ENCODE measurements around the gene PRKAG2. TPM values are rescaled to one million over a fixed set of nuclear protein-coding genes. Genes with fewer than 3 reads are reported as not detected.

The PRKAG2 gene
- polyA plus RNA-seq, 1 of the 3 experiments (the other 2 are of a cell fraction) = 51.6 TPM

GRCh38 chr7:151719897-151720242, 157.0 kb downstream of the PRKAG2 start (continued):
- TF ChIP-seq, protein P1, sequence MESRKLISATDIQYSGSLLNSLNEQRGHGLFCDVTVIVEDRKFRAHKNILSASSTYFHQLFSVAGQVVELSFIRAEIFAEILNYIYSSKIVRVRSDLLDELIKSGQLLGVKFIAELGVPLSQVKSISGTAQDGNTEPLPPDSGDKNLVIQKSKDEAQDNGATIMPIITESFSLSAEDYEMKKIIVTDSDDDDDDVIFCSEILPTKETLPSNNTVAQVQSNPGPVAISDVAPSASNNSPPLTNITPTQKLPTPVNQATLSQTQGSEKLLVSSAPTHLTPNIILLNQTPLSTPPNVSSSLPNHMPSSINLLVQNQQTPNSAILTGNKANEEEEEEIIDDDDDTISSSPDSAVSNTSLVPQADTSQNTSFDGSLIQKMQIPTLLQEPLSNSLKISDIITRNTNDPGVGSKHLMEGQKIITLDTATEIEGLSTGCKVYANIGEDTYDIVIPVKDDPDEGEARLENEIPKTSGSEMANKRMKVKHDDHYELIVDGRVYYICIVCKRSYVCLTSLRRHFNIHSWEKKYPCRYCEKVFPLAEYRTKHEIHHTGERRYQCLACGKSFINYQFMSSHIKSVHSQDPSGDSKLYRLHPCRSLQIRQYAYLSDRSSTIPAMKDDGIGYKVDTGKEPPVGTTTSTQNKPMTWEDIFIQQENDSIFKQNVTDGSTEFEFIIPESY (IDR thresholded peaks at IDR 0.05; ENCODE audit: borderline replicate concordance, low read depth) = no peak
- TF ChIP-seq EP300 (IDR thresholded peaks at IDR 0.05; ENCODE audit: borderline replicate concordance in 1 of 2, low read depth in 1 of 2, low read length in 1 of 2) (no peak), TAF1 (IDR thresholded peaks at IDR 0.05; ENCODE audit: borderline replicate concordance, low read depth, low read length) (no peak), NFIC (IDR thresholded peaks at IDR 0.05; ENCODE audit: borderline replicate concordance) (no peak), RFX5 (IDR thresholded peaks at IDR 0.05; ENCODE audit: low read length) (no peak), GABPA (IDR thresholded peaks at IDR 0.05; ENCODE audit: low read depth) (no peak)

GRCh38 chr7:151719031-151719896, 157.7 kb downstream of the PRKAG2 start:
- TF ChIP-seq POLR2AphosphoS5 (IDR thresholded peaks at IDR 0.05; ENCODE audit: low read depth, low read length) (no peak), TEAD4 (IDR thresholded peaks at IDR 0.05; ENCODE audit: borderline replicate concordance, insufficient read depth) (no peak), FOXM1 (IDR thresholded peaks at IDR 0.05; ENCODE audit: low read depth) (no peak), USF1 (IDR thresholded peaks at IDR 0.05; ENCODE audit: borderline replicate concordance, low read depth) (no peak), ELF1 (IDR thresholded peaks at IDR 0.05) (no peak), FOSL2 (IDR thresholded peaks at IDR 0.05; ENCODE audit: borderline replicate concordance, low read depth) (no peak), TCF12 (IDR thresholded peaks at IDR 0.05) (no peak), JUND (IDR thresholded peaks at IDR 0.05) (no peak)
- TF ChIP-seq, protein P1 (IDR thresholded peaks at IDR 0.05; ENCODE audit: borderline replicate concordance, low read depth) = no peak
- Histone ChIP-seq H3K9ac (no peak overlapping the region), H3K4me2 (no peak overlapping the region), H3K4me3 (ENCODE audit: low read depth in 2 of 2, low read length in 1 of 2) (no peak overlapping the region), H3K36me3 (replicated peaks in 1 of 2; ENCODE audit: control insufficient read depth in 1 of 2, insufficient read depth in 2 of 2, low read length in 1 of 2) (no peaks in the 10 kb centered on the region), H3K9me2 (no peaks in the 10 kb centered on the region), H3K27me3 (ENCODE audit: insufficient read depth) (no peaks in the 10 kb centered on the region), H3K79me2 (ENCODE audit: insufficient read depth) (no peaks in the 10 kb centered on the region), H2AFZ (ENCODE audit: low read depth) (no peak overlapping the region), H3K4me1 (ENCODE audit: control insufficient read depth in 1 of 2, insufficient read depth in 2 of 2, low read depth in 1 of 2, low read length in 1 of 2) (peaks cover 0 to 7% of the 10 kb centered on the region in 2 experiments; a peak in 1 of 4 replicates), H3F3A (replicated peaks; ENCODE audit: insufficient read depth) (no peaks in the 10 kb centered on the region), H3K9me3 (no peaks in the 10 kb centered on the region), H4K20me1 (ENCODE audit: insufficient read depth) (no peaks in the 10 kb centered on the region), H3K27ac (ENCODE audit: low read depth in 2 of 2, low read length in 1 of 2) (no peak overlapping the region)
- ChIA-PET CTCF (interaction anchor here (0.7 to 6.8 kb wide), 6 partner anchors 9 to 40 kb away, joined by 3 to 42 read pairs (median 4); no protein-coding TSS in a partner anchor), POLR2A (no interaction called here)
- 92% methylated on average over 24 of the region's 24 CpGs for WGBS (ENCODE audit: low lambda C conversion rate)
- peak; percentile 36 for DNase-seq
